Thyroid gland (tissue), 4 donors: Measurements from ENCODE around the gene PDIA6. TPM values are rescaled to one million over a fixed set of nuclear protein-coding genes. Genes with fewer than 3 reads are reported as not detected.

Experiments
- DNase-seq, 2 donors: peaks; one replicate each; pipeline ENCODE4 v3.0.0-alpha.2; 2019
- H3K27ac ChIP-seq, 3 donors: fragments of 200-600 bp; sonication (generic); 1 replicate in 2 of 3; 2 replicates in 1 of 3; pipeline ENCODE4 v1.5.1; 2016 to 2019; ENCODE audit warnings: mild to moderate bottlenecking in 1 of 3, moderate library complexity in 1 of 3
- H3K27me3 ChIP-seq: fragments of 200-600 bp; sonication (generic); one replicate; pipeline ENCODE4 v1.5.1; 2019
- H3K36me3 ChIP-seq, 2 donors: fragments of 200-600 bp; sonication (generic); one replicate each; pipeline ENCODE4 v1.5.1; 2016 to 2019
- H3K4me1 ChIP-seq, 2 donors: fragments of 200-600 bp; sonication (generic); one replicate each; pipeline ENCODE4 v1.5.1; 2017 to 2019
- H3K4me3 ChIP-seq, 3 donors: fragments of 200-600 bp; sonication (generic); replicated peaks in 1 of 3; 1 replicate in 2 of 3; 2 replicates in 1 of 3; pipeline ENCODE4 v1.5.1; 2016; ENCODE audit warnings: mild to moderate bottlenecking in 1 of 3
- H3K9me3 ChIP-seq: fragments of 200-600 bp; sonication (generic); one replicate; pipeline ENCODE4 v1.5.1; 2017
- POLR2A ChIP-seq, 2 donors: fragments of 450-650 bp; IDR thresholded peaks; one replicate each; pipeline ENCODE4 v1.6.1; 2017; ENCODE audit warnings: antibody characterized with exemption in 2 of 2, mild to moderate bottlenecking in 2 of 2, moderate library complexity in 1 of 2
- WGBS, 2 donors: methylation state at CpG; one replicate each; pipeline ENCODE4 v1.1.5; 2017; 5-methylcytosine and 5-hydroxymethylcytosine counted together
- intact Hi-C: fragments of 100-400 bp; cut with DNase I; formaldehyde crosslinking; loops from one replicate; pipeline ENCODE4 v1.15.1; 2023
- total RNA-seq, 4 donors: library from RNA; depleted of rRNA; stranded (reverse); fragments of >200 nt; gene quantifications; one replicate each; pipeline ENCODE4 v1.2.3, GENCODE V29; 2016
- TF ChIP-seq, protein P1 (sequence below), 6 experiments: fragments of 200-600 bp in 3 of 6; fragments of 450-650 bp in 3 of 6; sonication (generic) in 3 of 6; IDR thresholded peaks; one replicate each; pipeline ENCODE4 v1.5.1; 2016 to 2019; ENCODE audit warnings: antibody characterized with exemption in 6 of 6, mild to moderate bottlenecking in 2 of 6, inconsistent platforms in 1 of 6, moderate library complexity in 1 of 6

PDIA6 gene
- total RNA-seq, 4 donors from 2014 or later: 227 to 540 (median 414) TPM

DNA sequence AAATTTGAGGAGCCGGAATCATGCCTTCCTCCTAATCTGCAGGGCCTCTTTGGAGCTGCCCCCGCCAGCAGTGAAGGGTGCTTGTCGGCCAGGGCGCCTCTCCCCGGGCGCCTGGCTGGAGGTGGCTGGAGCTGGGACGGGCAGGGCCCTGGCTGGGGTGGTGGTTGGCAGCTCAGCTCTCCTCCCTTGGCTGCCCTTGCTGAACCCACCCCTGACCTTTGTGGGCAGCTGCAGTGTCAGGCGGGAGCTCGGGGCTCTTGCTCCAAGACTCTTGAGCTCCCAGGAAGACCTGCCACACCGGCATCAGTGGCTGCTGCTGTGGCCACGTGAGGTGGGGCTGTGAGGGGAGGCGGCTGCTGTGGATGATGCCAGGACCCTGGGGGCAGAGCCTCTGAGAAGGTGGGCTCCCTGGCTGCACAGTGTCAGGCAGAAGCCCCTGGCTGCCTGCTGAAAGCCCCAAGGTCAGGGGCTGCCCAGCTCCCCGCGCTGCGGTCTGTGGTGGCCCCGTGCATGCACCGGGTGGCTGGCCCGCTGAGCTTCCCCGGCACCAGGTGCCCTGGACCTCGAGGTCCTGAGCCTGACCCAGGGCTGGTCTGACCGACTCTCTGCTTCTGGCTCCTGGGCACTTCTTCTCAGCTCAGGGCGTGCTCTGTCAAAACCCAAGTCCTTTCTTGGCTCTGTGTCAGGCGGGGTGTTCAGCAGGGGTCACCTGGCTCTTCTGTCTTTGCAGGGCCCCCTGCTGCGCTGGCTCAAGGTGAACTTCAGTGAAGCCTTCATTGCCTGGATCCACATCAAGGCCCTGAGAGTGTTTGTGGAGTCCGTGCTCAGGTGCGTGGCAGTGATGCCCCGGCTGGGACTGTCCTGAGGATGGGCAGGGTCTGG, 34.5 kb downstream of the PDIA6 start:
- DNase-seq: no peak
- intact Hi-C loops: no loop called here
- H3K36me3 ChIP-seq: peaks cover 25 to 42% of the 10 kb centered on the region in 2 donors

DNA sequence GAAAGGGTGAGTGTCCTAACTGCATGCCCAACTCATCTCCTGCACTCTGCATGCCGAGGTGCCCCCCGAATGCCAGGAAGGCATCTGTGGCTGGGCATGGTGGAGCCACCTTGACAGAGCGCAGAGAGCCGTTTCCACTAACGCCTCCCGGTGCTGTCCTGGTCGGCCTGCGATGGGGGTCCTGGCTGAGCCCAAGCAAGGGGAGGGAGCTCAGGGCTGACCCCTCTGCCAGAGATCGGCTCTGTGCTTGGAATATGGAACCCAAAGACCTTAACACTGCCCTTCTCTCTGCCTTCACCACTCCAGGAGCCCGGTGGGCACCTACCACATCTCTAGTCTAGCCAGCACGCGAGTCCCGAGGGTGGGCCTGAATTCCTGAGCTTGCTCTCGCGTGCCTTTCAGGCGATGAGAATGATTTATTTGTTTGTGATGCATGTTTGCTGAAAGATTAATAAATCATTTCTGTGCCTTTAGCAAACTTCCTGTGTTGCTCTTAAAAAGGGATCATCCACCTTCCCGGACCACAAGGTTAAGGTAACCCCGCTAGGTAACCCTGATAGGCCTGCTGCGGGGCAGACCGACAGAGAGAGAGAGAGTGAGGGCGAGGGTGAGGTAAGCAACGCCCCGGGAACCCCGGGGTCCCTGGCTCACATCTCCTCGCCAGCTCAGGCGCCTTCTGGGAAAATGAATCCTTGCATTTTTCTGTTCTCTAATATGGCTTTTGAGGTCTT, 35.3 kb downstream of the PDIA6 start:
- intact Hi-C loops: no loop called here
- no peaks in the 10 kb centered on the region for H3K27me3 ChIP-seq
- DNase-seq: no peak
- H3K9me3 ChIP-seq: no peaks in the 10 kb centered on the region
- no peak for TF ChIP-seq POLR2A (IDR thresholded peaks at IDR 0.05)
- TF ChIP-seq, protein P1, sequence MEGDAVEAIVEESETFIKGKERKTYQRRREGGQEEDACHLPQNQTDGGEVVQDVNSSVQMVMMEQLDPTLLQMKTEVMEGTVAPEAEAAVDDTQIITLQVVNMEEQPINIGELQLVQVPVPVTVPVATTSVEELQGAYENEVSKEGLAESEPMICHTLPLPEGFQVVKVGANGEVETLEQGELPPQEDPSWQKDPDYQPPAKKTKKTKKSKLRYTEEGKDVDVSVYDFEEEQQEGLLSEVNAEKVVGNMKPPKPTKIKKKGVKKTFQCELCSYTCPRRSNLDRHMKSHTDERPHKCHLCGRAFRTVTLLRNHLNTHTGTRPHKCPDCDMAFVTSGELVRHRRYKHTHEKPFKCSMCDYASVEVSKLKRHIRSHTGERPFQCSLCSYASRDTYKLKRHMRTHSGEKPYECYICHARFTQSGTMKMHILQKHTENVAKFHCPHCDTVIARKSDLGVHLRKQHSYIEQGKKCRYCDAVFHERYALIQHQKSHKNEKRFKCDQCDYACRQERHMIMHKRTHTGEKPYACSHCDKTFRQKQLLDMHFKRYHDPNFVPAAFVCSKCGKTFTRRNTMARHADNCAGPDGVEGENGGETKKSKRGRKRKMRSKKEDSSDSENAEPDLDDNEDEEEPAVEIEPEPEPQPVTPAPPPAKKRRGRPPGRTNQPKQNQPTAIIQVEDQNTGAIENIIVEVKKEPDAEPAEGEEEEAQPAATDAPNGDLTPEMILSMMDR (IDR thresholded peaks at IDR 0.05): no peak
- no peaks in the 10 kb centered on the region for H3K4me1 ChIP-seq
- H3K27ac ChIP-seq: no peak overlapping the region
- no peak overlapping the region for H3K4me3 ChIP-seq
- 90 to 94% methylated on average over 23 to 26 of the region's 26 CpGs for WGBS, 2 donors
- H3K36me3 ChIP-seq: peaks cover 25 to 37% of the 10 kb centered on the region in 2 donors

More for the DNA sequence above, 34.5 kb downstream of the PDIA6 start:
- Histone ChIP-seq H3K4me3 (no peak overlapping the region), H3K4me1 (peaks cover 0 to 1% of the 10 kb centered on the region in 2 donors), H3K9me3 (no peaks in the 10 kb centered on the region), H3K27me3 (no peaks in the 10 kb centered on the region), H3K27ac (no peak overlapping the region)
- TF ChIP-seq, protein P1 (IDR thresholded peaks at IDR 0.05): no peak
- TF ChIP-seq POLR2A (IDR thresholded peaks at IDR 0.05): no peak
- WGBS, 2 donors: 89 to 92% methylated on average over 10 to 11 of the region's 27 CpGs

DNA sequence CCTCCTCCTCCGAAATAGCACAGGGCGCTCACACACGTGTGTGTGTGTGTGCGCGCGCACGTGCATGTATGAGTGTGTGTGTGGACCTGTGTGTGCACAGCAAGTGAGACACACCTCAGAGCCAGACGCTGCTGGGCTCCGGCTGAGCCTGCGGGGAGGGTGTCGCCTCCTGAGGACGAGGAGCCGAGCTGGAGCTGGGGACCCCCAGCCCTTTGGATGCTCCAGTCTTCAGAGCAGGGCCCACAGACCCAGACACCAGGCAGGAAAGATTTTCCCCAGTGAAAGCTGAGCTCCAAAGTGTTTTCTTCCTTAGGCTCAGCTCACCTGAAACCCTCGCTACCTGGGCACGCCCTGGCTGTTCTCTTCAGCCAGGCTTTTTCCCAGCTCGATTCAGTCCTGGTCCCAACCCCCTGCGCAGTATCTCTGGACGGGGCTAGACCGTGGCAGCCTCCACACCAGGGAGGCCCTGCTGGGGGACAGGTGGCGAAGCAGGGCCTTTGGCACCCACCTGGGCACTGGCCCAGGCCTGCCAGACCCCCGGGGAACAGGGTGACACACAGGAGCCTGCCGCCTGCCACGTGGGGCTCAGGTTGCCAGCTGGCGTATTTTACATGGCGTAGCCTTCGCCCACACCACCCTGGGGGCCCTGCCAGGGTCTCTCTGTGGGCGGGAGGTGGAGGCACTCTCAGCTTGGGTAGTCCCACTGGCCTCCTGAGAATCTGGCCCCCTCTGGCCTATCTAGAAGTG, 36.2 kb downstream of the PDIA6 start:
- no peak for DNase-seq
- no peaks in the 10 kb centered on the region for H3K27me3 ChIP-seq
- H3K36me3 ChIP-seq: peaks cover 16 to 29% of the 10 kb centered on the region in 2 donors
- no peak overlapping the region for H3K4me3 ChIP-seq
- intact Hi-C loops: no loop called here
- 92% methylated on average over 26 to 27 of the region's 27 CpGs for WGBS, 2 donors
- H3K4me1 ChIP-seq: no peaks in the 10 kb centered on the region
- TF ChIP-seq, protein P1 (IDR thresholded peaks at IDR 0.05): no peak
- no peak for TF ChIP-seq POLR2A (IDR thresholded peaks at IDR 0.05)
- H3K27ac ChIP-seq: no peak overlapping the region
- H3K9me3 ChIP-seq: no peaks in the 10 kb centered on the region

DNA sequence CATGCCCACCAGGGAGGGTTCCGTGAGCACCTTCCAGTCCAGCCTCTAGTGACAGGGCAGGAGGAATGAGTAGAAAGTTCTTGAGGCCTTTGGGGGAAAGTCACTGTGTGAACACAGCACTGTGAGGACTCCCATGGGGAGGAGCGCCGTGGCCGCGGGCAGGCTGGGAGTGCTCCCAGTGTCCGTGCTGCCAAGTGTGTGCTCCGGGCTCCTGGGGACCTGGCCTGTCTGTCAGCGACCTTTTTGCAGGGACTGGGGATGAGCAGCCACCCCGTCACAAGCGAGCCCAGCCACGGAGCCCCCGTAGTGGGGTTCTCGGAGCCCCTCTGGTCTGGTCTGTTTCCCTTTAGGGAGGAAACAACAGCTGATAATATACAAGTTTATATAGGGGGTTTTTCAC, 36.8 kb downstream of the PDIA6 start:
- Histone ChIP-seq H3K4me1 (no peaks in the 10 kb centered on the region), H3K27me3 (no peaks in the 10 kb centered on the region), H3K36me3 (peaks cover 11 to 23% of the 10 kb centered on the region in 2 donors), H3K9me3 (no peaks in the 10 kb centered on the region), H3K27ac (no peak overlapping the region), H3K4me3 (no peak overlapping the region)
- DNase-seq: no peak
- intact Hi-C loops: no loop called here
- TF ChIP-seq, protein P1 (IDR thresholded peaks at IDR 0.05): no peak
- TF ChIP-seq POLR2A (IDR thresholded peaks at IDR 0.05): no peak
- 93 to 94% methylated on average over 12 to 13 of the region's 13 CpGs for WGBS, 2 donors
